Uterine smooth muscle cell (primary cell): Measurements from ENCODE around the gene DHCR24. TPM values are rescaled to one million over a fixed set of nuclear protein-coding genes. Genes with fewer than 3 reads are reported as not detected.

Source experiments
- total RNA-seq: library from RNA; depleted of rRNA; stranded (reverse); fragments of >200 nt; gene quantifications from 2 replicates; pipeline ENCODE4 v1.2.3, GENCODE V29; 2014

Gene DHCR24
- 252 and 282 TPM in 2 replicates for total RNA-seq

GRCh38 chr1:54886724-54887664, at the start of gene DHCR24:
TSS of gene DHCR24 (minus strand) at chr1:54887195. CDS start at chr1:54887119, 76 bp downstream.

GRCh38 chr1:54800899-54801759, 85.9 kb downstream of the DHCR24 start, which contains the start of gene TTC22:
TSS of gene TTC22 (minus strand) at chr1:54801323. CDS start at chr1:54801163, 160 bp downstream.

Other genes with a start within 250 kb of the DHCR24 start
- 0.11 and 0.12 TPM in 2 replicates for gene MROH7, start 245.4 kb downstream of the DHCR24 start, total RNA-seq
- 26.6 and 41.6 TPM in 2 replicates for gene TTC4, start 171.3 kb downstream of the DHCR24 start, total RNA-seq
- gene PARS2, start 122.7 kb downstream of the DHCR24 start, total RNA-seq = 5.3 and 6.5 TPM in 2 replicates
- not detected in 2 replicates for gene TTC22, start 85.9 kb downstream of the DHCR24 start, total RNA-seq
- gene TMEM61, start 93.4 kb upstream of the DHCR24 start, total RNA-seq = not detected in 2 replicates
- not detected in 2 replicates for gene BSND, start 111.7 kb upstream of the DHCR24 start, total RNA-seq
- gene PCSK9, start 152.4 kb upstream of the DHCR24 start, total RNA-seq = 0.11 and 1.1 TPM in 2 replicates